NCI-H1694 (cell line): Measurements from ENCODE around the gene NBEA.
"Not testable (repeated sequence)": the region's sequence is repeated elsewhere in the genome, so short reads cannot be mapped to it uniquely, and the experiment has no call there.

Source experiments
- DNase-seq: peaks from one replicate; lab custom pipeline; 2025; lab: John Stamatoyannopoulos, UW

Gene NBEA

DNA sequence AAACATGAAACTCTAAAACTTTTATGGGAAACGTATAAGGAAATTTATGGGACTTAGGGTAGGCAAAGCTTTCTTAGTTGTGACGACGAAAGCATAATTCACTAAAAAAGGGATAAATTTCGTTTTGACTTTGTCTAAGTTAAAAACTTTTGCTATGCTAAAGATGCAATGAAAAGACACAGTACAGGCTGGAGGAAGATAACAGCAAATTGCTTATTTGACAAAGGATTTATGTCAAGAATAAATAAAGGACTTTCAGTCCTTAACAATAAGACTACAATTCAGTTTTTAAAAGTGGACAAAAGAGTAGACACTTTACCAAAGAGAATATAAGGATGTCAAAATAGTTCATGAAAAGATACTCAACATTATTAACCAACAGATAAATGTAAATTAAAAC is 150.2 kb downstream of the NBEA start:
- no peak for DNase-seq

DNA sequence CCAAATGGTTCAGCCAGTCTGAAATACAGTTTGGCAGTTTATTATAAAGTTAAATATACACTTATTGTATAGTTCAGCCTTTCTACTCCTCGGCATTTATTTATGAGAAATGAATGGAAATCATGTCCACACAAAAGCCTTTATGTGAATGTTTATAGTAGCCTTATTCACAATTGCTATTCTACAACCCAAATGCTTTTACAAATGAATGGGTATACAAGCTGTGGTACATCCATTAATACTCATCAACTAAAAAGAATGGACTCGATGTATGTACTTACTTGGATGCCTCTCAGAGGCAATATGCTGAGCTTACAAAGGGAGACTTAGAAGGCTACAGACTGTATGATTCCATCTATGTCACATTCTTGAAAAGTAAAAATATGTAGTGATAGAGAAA is 150.7 kb downstream of the NBEA start:
- DNase-seq = no peak

DNA sequence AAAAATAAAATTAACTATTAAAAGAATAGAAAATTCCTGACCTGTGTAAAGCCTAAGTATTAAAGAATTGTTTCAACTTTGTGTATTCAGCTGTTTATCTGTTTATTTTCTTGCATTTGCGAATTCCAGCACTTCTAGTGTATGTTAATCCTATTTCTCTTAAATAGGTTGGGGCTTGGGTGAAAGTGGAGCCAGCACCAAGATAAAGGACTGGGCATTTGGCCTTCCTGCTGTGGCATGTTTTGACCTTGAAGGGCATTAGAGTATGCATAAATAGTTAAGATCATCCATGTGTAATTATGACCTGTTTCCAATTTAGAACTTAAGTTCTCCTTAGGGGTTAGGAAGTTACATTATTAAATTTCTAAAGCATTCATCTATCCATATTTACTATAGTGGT is 151.3 kb downstream of the NBEA start:
- DNase-seq = no peak

DNA sequence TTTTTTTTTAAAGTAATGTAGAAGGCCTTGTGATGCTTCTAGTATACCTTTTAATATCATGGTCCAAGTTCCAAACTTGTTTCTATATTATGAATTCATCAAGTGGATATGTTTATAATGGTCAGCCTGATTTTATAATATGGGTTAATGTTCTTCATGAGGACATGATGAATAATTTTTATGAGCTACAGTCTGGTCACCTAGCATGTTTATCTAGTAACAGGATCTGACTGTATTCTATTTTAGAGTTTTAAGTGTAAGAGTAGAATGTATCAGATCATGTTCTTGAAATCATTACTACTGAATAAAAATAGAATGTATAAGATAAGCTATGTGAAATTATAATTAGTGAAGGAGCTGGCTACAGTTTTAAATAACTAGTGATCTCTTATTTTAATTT is 164.7 kb downstream of the NBEA start:
- DNase-seq = not testable (repeated sequence)

DNA sequence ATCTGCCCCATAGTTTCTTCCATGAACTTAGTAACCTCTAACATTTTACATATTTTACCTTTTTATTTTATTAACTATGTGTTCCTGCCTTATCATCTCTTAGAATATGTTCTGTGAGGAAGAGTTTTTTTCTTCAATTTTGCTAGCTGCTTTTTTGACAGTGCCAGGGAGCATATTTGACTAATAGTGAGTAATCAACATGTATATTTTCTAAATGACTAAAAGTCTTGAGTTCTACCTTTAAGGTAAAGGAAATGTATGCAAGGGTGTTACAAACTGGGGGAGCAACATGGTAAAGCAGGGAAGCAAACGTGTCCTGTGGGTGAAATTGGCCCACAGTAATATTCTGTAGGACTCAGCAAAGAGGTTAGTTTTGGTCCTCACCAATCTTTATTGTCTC is 165.5 kb downstream of the NBEA start:
- no peak for DNase-seq

DNA sequence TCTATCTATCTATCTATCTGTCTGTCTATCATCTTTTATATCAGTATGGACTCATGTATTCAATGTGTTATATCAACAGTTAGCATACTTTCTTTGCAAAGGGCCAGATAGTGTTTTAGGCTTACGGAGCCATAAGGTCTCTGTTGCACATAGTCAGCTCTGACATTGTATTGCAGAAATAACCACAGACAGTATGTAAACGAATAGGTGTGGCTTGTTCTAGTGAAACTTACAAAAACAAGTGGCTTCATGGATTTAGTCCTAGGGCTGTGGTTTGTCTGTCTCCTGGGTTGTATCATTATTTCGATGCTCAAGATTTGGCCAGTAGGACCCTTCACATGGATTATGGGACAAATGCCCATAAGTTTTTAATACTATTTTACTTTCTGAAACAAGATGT is 171.5 kb downstream of the NBEA start:
- not testable (repeated sequence) for DNase-seq

DNA sequence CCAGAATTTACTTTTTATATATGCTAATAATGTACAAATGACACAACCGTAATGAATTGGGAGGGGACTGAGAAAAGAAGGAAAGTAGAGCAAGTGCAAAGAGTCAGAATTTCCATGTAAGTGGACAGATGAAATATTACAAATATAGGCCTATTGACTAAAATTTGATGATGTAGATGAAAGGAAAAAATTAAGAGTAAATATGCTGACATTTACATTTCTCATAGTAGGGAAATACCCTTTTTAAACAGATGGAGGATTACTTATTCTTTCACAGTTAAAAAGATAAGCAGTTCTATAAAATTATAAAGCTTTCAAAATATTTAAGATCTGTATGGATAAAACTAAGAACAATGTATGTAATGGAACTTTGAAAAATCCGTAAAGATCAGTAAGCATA is 185.4 kb downstream of the NBEA start:
- DNase-seq = no peak

DNA sequence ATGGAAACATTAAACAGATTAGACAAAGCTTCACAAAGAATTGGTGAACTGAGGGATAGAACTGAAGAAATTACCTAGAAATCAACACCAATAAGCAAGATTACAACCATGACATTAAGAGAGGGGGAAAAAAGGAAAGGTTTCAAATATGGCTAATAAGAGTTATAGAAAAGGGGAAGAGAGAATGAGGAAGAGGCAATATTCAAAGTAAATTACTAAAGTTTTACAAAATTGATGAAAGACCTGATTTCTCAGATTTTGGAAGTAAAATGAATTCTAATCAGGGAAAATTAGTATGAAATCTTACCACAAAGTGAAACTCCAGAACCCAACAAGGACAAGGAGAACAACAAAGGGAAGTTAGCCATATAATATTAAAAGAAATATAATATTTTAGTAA is 187.4 kb downstream of the NBEA start:
- DNase-seq = no peak

DNA sequence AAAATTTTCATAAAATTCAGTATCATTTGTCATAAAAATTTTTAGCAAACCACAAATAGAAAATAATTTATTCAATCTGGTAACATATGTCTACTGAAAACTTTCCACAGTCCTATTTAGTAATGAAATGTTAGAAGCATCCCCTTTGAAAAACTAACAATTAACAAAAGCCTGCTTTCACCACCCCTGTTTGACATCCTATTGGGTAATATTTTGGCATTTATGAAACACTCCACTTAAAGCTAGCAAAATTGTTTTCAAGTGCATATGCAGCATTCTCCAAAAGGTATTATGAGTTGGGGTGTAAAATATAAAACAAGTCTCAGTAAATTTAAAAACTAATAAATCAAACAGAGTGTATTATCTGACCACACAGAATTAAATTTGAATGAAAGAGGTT is 189.4 kb downstream of the NBEA start:
- DNase-seq = no peak

DNA sequence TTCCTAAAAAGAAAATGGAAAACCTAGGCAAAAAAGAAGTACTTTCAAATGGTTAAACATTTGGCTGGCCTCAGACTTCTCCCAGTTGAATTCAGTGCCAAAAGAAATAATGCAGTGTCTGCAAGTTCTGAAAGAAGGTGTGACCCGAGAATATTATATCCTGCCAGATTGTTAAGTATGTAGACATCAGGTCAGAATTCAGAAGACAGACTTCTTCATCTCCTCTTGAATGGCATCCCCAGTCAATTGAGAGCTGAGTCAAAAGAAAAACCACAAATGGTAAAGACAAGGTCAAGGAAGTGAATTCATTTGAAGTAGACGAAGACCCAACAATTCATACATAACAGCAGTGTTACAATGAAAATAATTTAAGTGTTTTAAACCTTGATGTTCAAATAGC is 194.5 kb downstream of the NBEA start:
- DNase-seq = no peak

DNA sequence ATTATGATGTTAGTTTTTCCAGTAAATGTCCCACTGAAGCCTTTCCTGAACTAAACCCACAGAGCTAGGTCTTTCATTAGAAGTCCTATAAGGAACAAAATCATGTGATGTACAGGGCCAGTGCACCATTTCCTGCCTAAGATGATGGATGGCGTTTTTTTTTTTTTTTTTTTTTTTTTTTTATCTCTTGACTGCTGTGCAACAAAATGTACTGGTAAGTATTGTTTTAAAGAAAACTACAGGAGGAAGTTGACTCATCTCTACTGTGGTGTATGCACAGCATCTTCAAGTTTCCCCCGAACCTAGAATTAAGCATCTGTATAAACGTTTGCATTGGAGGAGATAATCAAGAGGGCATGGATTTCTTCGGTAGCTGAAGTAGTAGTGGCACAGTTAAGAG is 197.5 kb downstream of the NBEA start:
- DNase-seq = no peak

DNA sequence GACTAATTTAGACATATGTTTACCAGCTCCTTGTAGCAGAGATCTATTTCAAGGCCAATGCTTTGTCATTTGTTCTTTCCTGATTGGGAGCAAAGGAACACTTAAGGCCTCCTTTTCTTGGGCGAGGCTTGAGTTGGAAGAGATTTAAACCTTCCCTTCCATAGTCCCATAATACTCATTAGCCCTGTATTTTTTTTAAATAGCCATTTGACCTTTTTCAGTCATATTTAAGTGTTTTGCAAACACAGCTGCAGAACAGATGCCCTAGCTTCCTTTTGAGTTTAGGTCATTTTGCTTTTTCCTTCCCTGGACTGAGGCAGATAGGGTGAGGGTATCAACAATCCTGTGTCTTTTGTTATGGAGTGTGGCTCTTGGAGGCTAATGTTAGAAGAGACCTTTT is 198.3 kb downstream of the NBEA start:
- DNase-seq = no peak

DNA sequence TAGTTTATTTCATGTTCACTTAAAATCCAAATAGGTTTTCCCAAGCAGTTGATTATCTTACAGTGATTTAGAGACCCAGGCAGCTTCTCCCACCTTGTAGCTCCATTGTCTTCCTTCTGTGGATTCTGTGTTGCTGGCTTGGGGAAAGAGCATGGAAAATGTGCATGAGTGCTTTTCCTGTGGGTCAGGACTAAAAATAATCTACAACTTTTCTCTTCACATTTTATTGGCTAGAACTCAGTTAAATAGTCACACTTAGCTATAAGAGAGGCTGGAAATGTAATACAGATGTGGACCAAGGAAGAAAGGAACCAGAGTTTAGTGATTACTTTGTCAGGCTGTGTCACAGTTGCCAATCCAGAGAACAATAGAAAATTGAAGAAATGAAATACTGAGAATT is 198.8 kb downstream of the NBEA start:
- no peak for DNase-seq

DNA sequence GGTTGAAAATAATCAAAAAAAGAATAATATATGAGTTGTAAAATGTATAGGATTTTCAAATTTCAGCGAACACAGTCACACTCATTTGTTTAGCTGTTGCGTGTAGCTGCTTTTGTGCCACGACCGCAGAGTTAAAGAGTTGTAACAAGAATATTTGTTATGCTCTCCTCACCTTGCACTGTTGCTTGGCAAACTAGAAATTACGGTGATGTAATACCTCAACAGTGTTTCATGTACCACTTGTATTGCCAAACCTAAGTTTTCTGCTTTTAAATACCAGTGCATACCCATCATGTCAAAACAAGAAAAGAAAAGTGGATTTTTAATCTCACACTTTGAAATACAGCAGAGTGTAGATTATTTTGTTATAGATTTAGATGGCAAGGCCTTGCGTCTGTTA is 201.1 kb downstream of the NBEA start:
- no peak for DNase-seq

DNA sequence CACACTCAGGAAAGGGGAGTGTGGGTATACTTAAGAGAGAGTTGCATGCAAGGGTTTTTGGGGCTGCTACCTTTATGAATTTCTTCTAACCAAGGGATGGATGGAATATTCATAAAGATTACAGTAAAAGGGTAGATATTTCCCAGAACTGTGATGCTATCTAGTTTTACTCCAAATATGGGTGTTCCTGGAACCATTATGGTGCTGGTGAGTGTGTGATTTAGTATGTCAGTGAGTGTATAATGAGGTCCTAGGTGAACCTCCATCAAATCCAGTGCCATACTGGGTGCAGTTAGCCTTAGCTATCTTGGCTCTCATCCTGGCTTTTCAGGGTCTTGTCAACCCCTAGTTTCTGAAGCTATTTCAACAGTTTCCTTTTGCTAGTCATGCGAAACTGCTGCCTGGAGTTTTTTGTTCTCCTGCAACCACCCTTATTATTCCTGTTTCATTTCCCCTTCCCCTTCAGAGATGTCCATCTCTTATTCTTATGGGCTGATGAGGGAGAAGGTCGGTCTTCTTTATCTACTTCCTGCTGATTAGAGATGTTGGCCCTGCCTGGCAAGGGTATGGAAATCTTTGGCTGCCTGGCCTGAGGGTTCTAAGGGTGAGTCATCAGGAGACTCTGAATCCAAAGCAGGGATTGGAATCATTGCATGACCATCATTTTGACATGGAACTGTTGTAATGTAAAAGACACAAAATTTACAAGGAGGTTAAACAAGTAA is 202.3 kb downstream of the NBEA start:
- DNase-seq = no peak

DNA sequence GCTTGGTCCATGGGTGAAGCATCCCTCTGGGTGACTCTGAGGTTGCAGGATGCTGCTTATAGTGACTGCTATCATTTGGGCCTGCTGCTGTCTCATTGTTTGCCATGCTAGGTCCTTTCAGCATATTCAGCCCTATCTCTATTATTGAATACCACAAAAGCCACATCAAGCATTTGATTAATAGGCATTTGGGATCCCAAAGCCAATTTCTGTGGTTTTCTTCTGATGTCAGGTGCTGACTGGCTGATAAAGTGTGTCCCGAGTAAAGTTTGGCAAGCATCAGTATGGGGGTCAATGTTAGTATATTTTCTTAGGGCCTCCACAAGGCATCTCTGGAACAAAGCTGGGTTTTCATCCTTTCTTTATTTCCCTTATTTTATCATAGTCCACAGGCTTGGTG is 204.6 kb downstream of the NBEA start:
- DNase-seq = no peak

DNA sequence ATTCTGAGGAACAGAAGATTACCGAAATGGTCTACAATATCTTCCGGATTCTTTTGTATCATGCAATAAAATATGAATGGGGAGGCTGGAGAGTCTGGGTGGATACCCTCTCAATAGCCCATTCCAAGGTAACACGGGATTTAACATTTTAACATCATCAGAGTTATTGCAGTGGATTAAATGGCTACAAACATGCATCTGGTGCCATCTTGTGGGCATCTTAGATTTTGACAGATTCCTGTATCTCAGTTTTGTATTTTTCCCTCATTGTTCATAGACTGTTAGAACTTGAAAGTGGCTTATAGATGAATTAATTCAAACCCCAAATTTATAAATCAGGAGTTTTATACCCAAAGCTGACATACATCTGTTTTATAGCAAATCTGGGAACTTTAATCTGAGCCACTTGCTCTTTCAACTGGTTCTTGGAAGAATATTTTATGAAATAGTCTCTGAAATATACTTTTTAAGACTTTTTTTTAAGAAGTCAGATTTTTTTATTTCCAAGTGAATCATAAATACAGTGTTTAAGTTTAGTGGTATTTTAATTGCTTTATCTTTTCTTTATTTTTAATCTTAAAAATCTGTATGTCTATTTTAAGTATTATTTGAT is 215.2 kb downstream of the NBEA start:
- peak; percentile 49 for DNase-seq

DNA sequence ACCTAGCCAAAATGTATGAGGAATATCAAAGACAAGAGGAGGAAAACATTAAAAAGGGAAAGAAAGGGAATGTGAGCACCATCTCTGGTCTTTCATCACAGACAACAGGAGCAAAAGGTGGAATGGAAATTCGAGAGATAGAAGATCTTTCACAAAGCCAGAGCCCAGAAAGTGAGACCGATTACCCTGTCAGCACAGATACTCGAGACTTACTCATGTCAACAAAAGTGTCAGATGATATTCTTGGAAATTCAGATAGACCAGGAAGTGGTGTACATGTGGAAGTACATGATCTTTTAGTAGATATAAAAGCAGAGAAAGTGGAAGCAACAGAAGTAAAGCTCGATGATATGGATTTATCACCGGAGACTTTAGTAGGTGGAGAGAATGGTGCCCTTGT is 217.0 kb downstream of the NBEA start:
- DNase-seq = no peak

DNA sequence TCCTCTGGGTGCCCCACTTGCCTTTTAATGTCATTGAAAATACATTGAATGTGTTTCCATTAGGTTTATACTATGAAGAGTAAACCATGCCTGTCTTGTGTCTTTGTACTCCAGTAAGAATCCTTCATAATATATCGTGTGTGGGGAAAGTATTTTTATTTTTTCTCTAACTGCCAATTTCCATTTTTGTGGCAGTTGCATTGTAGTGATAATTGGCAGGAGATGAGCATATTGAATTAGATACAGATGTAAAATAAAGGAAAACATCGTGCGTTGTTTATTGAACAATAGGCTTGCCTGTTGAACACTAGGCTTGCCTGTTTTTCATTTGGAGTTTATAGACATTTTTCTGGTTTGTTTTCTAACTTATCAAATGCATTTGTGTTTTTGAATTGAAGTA is 218.8 kb downstream of the NBEA start:
- no peak for DNase-seq

DNA sequence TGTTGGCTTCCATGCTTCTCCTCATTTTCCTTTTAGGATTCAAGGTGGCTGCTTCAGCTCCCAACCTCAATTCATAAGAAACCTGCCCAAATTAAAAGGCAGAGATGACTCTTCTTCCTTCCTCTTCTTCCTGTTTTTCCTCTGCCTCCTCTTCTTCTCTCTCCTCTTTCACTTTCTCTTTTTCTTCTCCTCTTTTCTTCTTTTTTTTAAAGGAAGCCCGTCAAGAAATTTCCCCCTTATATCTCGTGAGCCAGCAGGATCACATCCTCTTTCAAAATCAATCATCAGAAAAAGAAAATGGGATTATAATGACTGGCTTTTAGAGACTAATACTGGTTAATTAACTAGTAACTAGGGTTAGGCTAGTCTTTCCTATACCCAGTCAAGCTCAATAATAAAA is 220.3 kb downstream of the NBEA start:
- no peak for DNase-seq

DNA sequence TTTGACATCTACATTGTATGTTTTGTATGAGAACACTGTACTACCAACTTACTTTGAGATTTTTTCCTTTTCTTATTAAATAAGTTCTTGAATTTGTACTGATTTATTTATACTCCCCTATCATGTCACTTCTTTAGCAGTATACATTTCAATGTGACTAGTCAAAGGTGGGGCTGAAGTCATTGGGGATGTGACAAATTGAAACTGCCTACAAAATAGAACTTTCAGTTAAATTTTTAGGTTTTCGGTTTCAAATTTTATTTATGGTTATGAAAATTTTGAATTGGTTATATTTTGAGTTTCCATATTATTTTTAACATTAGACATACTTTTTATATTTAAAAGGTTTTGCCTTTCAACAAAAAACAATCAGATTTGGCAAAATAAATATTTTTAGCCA is 221.6 kb downstream of the NBEA start:
- DNase-seq = no peak

DNA sequence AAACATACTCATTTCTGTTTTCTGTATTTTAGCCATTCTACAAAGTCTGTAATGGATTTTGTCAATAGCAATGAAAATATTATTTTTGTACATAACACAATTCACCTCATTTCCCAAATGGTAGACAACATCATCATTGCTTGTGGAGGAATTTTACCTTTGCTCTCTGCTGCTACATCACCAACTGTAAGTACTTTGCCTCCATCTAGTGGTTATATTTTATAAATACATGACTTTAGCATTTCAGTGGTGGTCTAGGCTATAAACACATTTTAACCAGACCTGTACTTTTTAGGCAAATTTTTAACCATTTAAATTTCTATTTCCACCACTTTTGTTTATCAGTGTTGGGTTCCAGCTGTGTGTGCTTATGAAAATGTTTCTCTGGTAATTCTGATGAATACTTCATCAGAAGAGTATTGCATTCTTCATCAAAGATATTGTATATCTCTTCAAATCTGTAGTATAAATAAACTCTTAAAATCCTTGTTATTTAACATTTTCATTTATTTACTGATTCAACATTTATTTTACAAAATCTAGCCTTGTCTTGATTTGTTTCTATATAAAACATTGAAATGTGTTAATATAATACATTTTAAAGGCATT is 222.4 kb downstream of the NBEA start:
- DNase-seq = peak; percentile 43

DNA sequence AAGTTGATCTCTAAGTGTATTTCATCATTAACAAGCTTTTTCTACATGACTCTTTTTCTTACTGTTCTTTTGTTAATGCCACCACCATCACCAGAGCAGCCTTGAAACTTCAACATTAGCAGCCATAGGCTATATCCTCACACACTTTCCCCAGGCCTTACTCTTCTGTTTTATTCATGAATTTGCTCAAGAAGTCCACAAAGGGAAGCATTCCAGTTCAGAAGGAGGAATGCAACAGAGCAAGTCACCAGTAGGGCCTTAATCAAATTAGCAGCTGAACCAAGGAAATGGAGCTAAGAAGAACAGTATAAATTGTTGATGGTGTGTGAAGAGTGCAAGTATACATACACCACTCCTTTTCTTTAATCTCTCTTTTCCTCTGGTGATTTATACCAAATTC is 223.1 kb downstream of the NBEA start:
- no peak for DNase-seq

DNA sequence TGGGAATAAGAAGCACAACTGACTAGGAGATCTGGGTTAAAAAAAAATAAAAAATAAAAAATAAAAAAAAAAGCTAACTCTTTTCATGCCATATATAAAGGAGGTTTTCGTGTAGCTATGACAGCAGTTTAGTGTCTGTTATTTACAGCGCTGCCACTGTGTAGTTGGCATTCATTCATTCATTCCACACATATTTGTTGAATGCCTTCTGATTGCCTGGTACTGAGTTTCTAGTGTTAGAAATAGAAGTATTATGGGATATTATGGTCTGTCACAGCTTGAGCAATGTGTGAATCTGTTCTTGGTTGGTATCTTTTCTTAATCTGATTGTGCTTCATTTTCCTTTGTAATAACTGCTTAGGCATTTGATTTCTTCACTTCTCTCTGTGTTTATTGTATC is 237.4 kb downstream of the NBEA start:
- DNase-seq = no peak
